ENCODE data around the gene FAM222B. TPM values are rescaled to one million over a fixed set of nuclear protein-coding genes. Genes with fewer than 3 reads are reported as not detected.

FAM222B gene
- total and polyA plus RNA-seq, 9 of the 15 experiments (the other 6 are each of a cell fraction or from before 2014, with no cell fraction given) = 4.0 to 34.6 (median 7.5) TPM

- no peak for TF ChIP-seq RERE (CRISPR knock-in tag; IDR thresholded peaks at IDR 0.05; ENCODE audit: borderline replicate concordance)
- TF ChIP-seq HLTF (IDR thresholded peaks at IDR 0.05) = peak; percentile 55; the same call in 1 of the 2 replicates
- peak; percentile 19; the same call in 1 of the 2 replicates for TF ChIP-seq SMARCA5 (IDR thresholded peaks at IDR 0.05)
- TF ChIP-seq ZNF609 (CRISPR knock-in tag; IDR thresholded peaks at IDR 0.05; ENCODE audit: borderline replicate concordance) = no peak
- no peak for TF ChIP-seq MTF1 (CRISPR knock-in tag; IDR thresholded peaks at IDR 0.05; ENCODE audit: borderline replicate concordance)
- TF ChIP-seq HCFC1 (IDR thresholded peaks at IDR 0.05; ENCODE audit: low read depth, low read length) = no peak
Observed at GRCh38 chr17:28719021-28719433, 123.6 kb downstream of the FAM222B start (continued).

Measured in K562 (cell line).